ENCODE data around the gene ACTL6B.

DNA sequence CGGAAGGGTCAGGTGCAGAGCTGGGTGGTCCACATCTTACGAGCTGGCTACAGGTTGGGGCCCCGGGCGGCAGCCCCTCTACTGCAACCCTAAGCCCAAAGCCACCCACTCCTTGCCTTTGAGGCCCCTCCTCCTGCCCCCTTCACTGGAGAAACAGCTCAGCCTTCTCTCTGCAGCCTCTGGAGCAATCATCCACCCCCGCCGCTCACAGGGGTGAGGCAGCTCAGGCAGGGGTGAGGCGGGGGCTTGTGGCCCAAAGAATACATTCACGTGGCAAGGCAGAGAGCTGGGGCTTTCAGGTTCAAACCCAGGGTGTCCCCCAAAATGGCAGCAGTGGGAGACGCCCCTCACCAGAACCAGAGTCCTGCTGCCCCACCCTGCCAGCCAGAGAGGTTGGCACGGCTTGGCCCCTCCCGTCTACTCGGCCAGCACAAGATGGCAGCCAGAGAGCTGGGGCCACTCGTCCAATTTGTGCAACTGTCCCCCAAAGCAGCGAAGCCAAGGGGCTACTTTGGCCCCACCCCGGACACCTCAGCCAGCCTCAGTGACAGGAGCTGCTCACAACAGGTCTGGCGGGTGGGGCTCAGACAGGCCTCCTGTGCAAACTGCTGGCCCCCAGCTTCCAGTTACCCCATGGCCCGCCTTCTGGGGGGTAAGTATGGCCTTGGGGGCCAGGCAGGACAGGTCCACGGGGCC is 24.5 kb upstream of the ACTL6B start:
- TF ChIP-seq FOXA1 (IDR thresholded peaks at IDR 0.05) (no peak), EGR1 (IDR thresholded peaks at IDR 0.05; ENCODE audit: low read depth in 2 of 2) (no peak), SP1 (IDR thresholded peaks at IDR 0.05) (no peak), HNF4A (conservative IDR thresholded peaks at IDR 0.05) (no peak), YY1 (IDR thresholded peaks at IDR 0.05) (no peak), TAF1 (conservative IDR thresholded peaks at IDR 0.05) (no peak), GABPA (IDR thresholded peaks at IDR 0.05 in 1 of 2, conservative IDR thresholded peaks at IDR 0.05 in 1 of 2) (no peak), JUND (IDR thresholded peaks at IDR 0.05) (no peak)
- TF ChIP-seq, protein P1, sequence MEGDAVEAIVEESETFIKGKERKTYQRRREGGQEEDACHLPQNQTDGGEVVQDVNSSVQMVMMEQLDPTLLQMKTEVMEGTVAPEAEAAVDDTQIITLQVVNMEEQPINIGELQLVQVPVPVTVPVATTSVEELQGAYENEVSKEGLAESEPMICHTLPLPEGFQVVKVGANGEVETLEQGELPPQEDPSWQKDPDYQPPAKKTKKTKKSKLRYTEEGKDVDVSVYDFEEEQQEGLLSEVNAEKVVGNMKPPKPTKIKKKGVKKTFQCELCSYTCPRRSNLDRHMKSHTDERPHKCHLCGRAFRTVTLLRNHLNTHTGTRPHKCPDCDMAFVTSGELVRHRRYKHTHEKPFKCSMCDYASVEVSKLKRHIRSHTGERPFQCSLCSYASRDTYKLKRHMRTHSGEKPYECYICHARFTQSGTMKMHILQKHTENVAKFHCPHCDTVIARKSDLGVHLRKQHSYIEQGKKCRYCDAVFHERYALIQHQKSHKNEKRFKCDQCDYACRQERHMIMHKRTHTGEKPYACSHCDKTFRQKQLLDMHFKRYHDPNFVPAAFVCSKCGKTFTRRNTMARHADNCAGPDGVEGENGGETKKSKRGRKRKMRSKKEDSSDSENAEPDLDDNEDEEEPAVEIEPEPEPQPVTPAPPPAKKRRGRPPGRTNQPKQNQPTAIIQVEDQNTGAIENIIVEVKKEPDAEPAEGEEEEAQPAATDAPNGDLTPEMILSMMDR (IDR thresholded peaks at IDR 0.05; ENCODE audit: low read depth, low read length, missing input control): no peak
- TF ChIP-seq, protein P2, sequence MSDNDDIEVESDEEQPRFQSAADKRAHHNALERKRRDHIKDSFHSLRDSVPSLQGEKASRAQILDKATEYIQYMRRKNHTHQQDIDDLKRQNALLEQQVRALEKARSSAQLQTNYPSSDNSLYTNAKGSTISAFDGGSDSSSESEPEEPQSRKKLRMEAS (IDR thresholded peaks at IDR 0.05): no peak

Data from liver (tissue), 3 donors.